ENCODE measurements around the gene AP1M1. TPM values are rescaled to one million over a fixed set of nuclear protein-coding genes. Genes with fewer than 3 reads are reported as not detected.

Gene AP1M1
- total and polyA plus RNA-seq, 2 experiments from 2014 or later: 56.7 to 93.3 TPM

GRCh38 chr19:16288544-16288943 lies 90.8 kb downstream of the AP1M1 start:
- Histone ChIP-seq H3K27ac (no peak overlapping the region), H3K9me3 (ENCODE audit: low read depth) (no peaks in the 10 kb centered on the region)

GRCh38 chr19:16289594-16289993 lies 91.9 kb downstream of the AP1M1 start:
- TF ChIP-seq EZH2phosphoT487 (IDR thresholded peaks at IDR 0.05; ENCODE audit: low read depth, severe bottlenecking, unreplicated experiment) (no peak), EZH2 (IDR thresholded peaks at IDR 0.05; ENCODE audit: borderline replicate concordance) (no peak), CTCF (IDR thresholded peaks at IDR 0.05; ENCODE audit: poor library complexity) (no peak)
- Histone ChIP-seq H3K9me3 (ENCODE audit: low read depth) (no peaks in the 10 kb centered on the region), H3K27ac (no peak overlapping the region), H3K4me1 (ENCODE audit: insufficient read depth) (peaks cover 20% of the 10 kb centered on the region), H3K27me3 (no peaks in the 10 kb centered on the region), H3K79me2 (no peaks in the 10 kb centered on the region), H3K4me3 (no peak overlapping the region), H2AFZ (no peak overlapping the region), H3K4me2 (no peak overlapping the region), H4K20me1 (ENCODE audit: insufficient read depth, poor library complexity, severe bottlenecking) (no peaks in the 10 kb centered on the region), H3K36me3 (replicated peaks; ENCODE audit: insufficient read depth, low read depth) (no peaks in the 10 kb centered on the region), H3K9me2 (replicated peaks; ENCODE audit: insufficient read depth) (no peaks in the 10 kb centered on the region)
- DNase-seq (ENCODE audit: low spot score): no peak
- WGBS (ENCODE audit: low lambda C conversion rate, missing lambda C conversion rate): 68% methylated on average over 7 of the region's 7 CpGs

More at GRCh38 chr19:16288544-16288943, 90.8 kb downstream of the AP1M1 start:
- H3K4me1 ChIP-seq (ENCODE audit: insufficient read depth): peaks cover 14% of the 10 kb centered on the region
- no peaks in the 10 kb centered on the region for H4K20me1 ChIP-seq (ENCODE audit: insufficient read depth, poor library complexity, severe bottlenecking)
- WGBS (ENCODE audit: low lambda C conversion rate, missing lambda C conversion rate): 78% methylated on average over 9 of the region's 9 CpGs
- H3K4me2 ChIP-seq: no peak overlapping the region
- TF ChIP-seq CTCF (IDR thresholded peaks at IDR 0.05; ENCODE audit: poor library complexity): no peak
- TF ChIP-seq EZH2 (IDR thresholded peaks at IDR 0.05; ENCODE audit: borderline replicate concordance): no peak
- no peak for TF ChIP-seq EZH2phosphoT487 (IDR thresholded peaks at IDR 0.05; ENCODE audit: low read depth, severe bottlenecking, unreplicated experiment)
- H2AFZ ChIP-seq: no peak overlapping the region
- no peaks in the 10 kb centered on the region for H3K36me3 ChIP-seq (replicated peaks; ENCODE audit: insufficient read depth, low read depth)
- no peaks in the 10 kb centered on the region for H3K27me3 ChIP-seq
- no peak for DNase-seq (ENCODE audit: low spot score)
- no peaks in the 10 kb centered on the region for H3K79me2 ChIP-seq
- H3K9me2 ChIP-seq (replicated peaks; ENCODE audit: insufficient read depth): no peaks in the 10 kb centered on the region
- H3K4me3 ChIP-seq: no peak overlapping the region

GRCh38 chr19:16290692-16291091 lies 93.0 kb downstream of the AP1M1 start:
- H3K4me2 ChIP-seq: no peak overlapping the region
- peaks cover 20% of the 10 kb centered on the region for H3K4me1 ChIP-seq (ENCODE audit: insufficient read depth)
- H3K9me3 ChIP-seq (ENCODE audit: low read depth): no peaks in the 10 kb centered on the region
- DNase-seq (ENCODE audit: low spot score): no peak
- H3K79me2 ChIP-seq: no peaks in the 10 kb centered on the region
- H3K27me3 ChIP-seq: no peaks in the 10 kb centered on the region
- no peaks in the 10 kb centered on the region for H3K36me3 ChIP-seq (replicated peaks; ENCODE audit: insufficient read depth, low read depth)
- TF ChIP-seq EZH2phosphoT487 (IDR thresholded peaks at IDR 0.05; ENCODE audit: low read depth, severe bottlenecking, unreplicated experiment) (no peak), CTCF (IDR thresholded peaks at IDR 0.05; ENCODE audit: poor library complexity) (no peak), EZH2 (IDR thresholded peaks at IDR 0.05; ENCODE audit: borderline replicate concordance) (no peak)
- H3K4me3 ChIP-seq: no peak overlapping the region
- no peaks in the 10 kb centered on the region for H4K20me1 ChIP-seq (ENCODE audit: insufficient read depth, poor library complexity, severe bottlenecking)
- WGBS (ENCODE audit: low lambda C conversion rate, missing lambda C conversion rate): 76% methylated on average over 10 of the region's 10 CpGs
- H3K9me2 ChIP-seq (replicated peaks; ENCODE audit: insufficient read depth): no peaks in the 10 kb centered on the region
- H2AFZ ChIP-seq: no peak overlapping the region
- no peak overlapping the region for H3K27ac ChIP-seq

All from hepatocyte (in vitro differentiated cells).